ENCODE data around the gene ANHX.

DNA sequence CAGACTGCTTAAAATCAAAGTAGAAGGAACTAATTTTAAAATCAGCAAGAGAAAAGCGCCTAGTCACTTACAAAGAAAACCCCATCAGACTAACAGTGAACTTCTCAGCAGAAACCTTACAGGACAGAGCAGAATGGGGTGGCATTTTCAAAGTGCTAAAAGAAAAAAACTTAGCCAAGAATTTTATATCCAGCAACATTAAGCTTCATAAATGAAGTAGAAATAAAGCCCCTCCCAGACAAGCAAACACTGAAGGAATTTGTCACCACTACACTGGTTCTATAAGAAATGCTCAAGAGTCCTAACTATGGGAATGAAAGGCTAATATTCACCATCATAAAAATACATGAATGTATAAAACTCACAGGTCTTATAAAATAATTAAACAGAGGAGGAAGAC is 60.8 kb downstream of the ANHX start:
- TF ChIP-seq CTCF (IDR thresholded peaks at IDR 0.05; ENCODE audit: insufficient read depth, low read length) (no peak), POLR2AphosphoS5 (IDR thresholded peaks at IDR 0.05; ENCODE audit: low read depth) (no peak)

Measured in HL-60 (cell line).